Measurements from ENCODE around the gene TRIM7. TPM values are rescaled to one million over a fixed set of nuclear protein-coding genes. Genes with fewer than 3 reads are reported as not detected.

Gene TRIM7
- total and polyA plus RNA-seq, 9 of the 15 experiments (the other 6 are each of a cell fraction or from before 2014, with no cell fraction given) = 2.6 to 14.9 (median 8.9) TPM

GRCh38 chr5:181248277-181248676, 43.3 kb upstream of the TRIM7 start (continued):
- TF ChIP-seq ZEB2 (IDR thresholded peaks at IDR 0.05) = no peak
- TF ChIP-seq, protein P1, sequence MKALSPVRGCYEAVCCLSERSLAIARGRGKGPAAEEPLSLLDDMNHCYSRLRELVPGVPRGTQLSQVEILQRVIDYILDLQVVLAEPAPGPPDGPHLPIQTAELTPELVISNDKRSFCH (CRISPR knock-in tag; IDR thresholded peaks at IDR 0.05) = no peak
- TF ChIP-seq, protein P1 (tag; IDR thresholded peaks at IDR 0.05) = peak; percentile 66; the same call in 1 of the 2 replicates
- TF ChIP-seq XRCC4 (IDR thresholded peaks at IDR 0.05; ENCODE audit: extremely low read depth, insufficient read depth, insufficient read length) = no peak
- TF ChIP-seq HDAC2 (IDR thresholded peaks at IDR 0.05) = no peak
- TF ChIP-seq ZFX (CRISPR knock-in tag; IDR thresholded peaks at IDR 0.05) = peak; percentile 60
- no peak for TF ChIP-seq ZFP36 (IDR thresholded peaks at IDR 0.05; ENCODE audit: low read depth, low read length, partially characterized antibody)
- no peak for TF ChIP-seq GATA2 (CRISPR knock-in tag; IDR thresholded peaks at IDR 0.05)
- TF ChIP-seq RB1 (IDR thresholded peaks at IDR 0.05; ENCODE audit: low read depth) = no peak

- POLR2A ChIA-PET = interaction anchor here (0.5 to 17.5 kb wide), 5 partner anchors 10 to 443 kb away, joined by 3 to 185 read pairs (median 4); partner anchors contain the start of gene TRIM52
- Histone ChIP-seq H3K36me3 (ENCODE audit: control insufficient read depth, insufficient read depth, low read length) (peaks cover 48% of the 10 kb centered on the region), H3K4me3 (peak overlapping the region; percentile 85), H3K27ac (ENCODE audit: extremely low read depth, low read depth, low read length) (peak overlapping the region; percentile 99), H3K9ac (ENCODE audit: insufficient read depth in 1 of 2, low read depth in 2 of 2, low read length in 2 of 2) (peak overlapping the region; percentile 99 to 100), H3K4me1 (replicated peaks in 1 of 2; ENCODE audit: control insufficient read depth in 2 of 2, insufficient read depth in 2 of 2, low read length in 2 of 2) (peaks cover 32 to 40% of the 10 kb centered on the region in 2 experiments; a peak in 4 of 5 replicates), H3K9me3 (replicated peaks; ENCODE audit: control insufficient read depth, insufficient read depth, low read depth, low read length) (no peaks in the 10 kb centered on the region), H2AFZ (ENCODE audit: low read depth, low read length) (peak overlapping the region; percentile 71), H3K9me1 (ENCODE audit: control insufficient read depth, insufficient read depth, low read length) (peaks cover 8% of the 10 kb centered on the region), H3K79me2 (ENCODE audit: control insufficient read depth, insufficient read depth, low read length) (peaks cover 93% of the 10 kb centered on the region), H4K20me1 (replicated peaks; ENCODE audit: control insufficient read depth, insufficient read depth, low read length) (peaks cover 32% of the 10 kb centered on the region), H3K27me3 (ENCODE audit: control insufficient read depth in 2 of 2, insufficient read depth in 2 of 2, low read length in 2 of 2) (no peaks in the 10 kb centered on the region), H3K4me2 (ENCODE audit: insufficient read depth, low read length) (peak overlapping the region; percentile 93)
- BruUV-seq (replicated peaks) = TSS peak; percentile 42
- under 1% methylated on average over 40 of the region's 55 CpGs for whole genome bisulfite sequencing (ENCODE audit: insufficient coverage, low coverage, missing lambda C conversion rate)
- DNase-seq (ENCODE audit: extremely low read depth in 1 of 4, low spot score in 3 of 4) (peak; percentile 90 to 95 (median 92)), ATAC-seq (peak; percentile 77), FAIRE-seq (no peak)
- in situ Hi-C loops (cut with MboI) (no loop called here), intact Hi-C loops (cut with micrococcal nuclease) (no loop called here)
- CTCF ChIA-PET (ENCODE audit: low intra/inter-chr PET ratio) = no interaction called here
- TF ChIP-seq TEAD2 (tag; IDR thresholded peaks at IDR 0.05) (no peak), RFX1 (IDR thresholded peaks at IDR 0.05) (no peak), TGIF2 (CRISPR knock-in tag; IDR thresholded peaks at IDR 0.05) (peak; percentile 47; the same call in 1 of the 2 replicates), THRAP3 (IDR thresholded peaks at IDR 0.05; ENCODE audit: borderline replicate concordance) (no peak), SUPT5H (IDR thresholded peaks at IDR 0.05) (peak; percentile 73)
These were observed 41.5 kb upstream of the TRIM7 start for GRCh38 chr5:181246276-181247049.
